Peyer's patch (tissue), 4 donors: Measurements from ENCODE around the gene HTR6.

ENCODE experiments used
- POLR2A ChIP-seq, 2 donors: fragments of 450-650 bp; IDR thresholded peaks; one replicate each; pipeline ENCODE4 v1.5.1; 2017; ENCODE audit warnings: antibody characterized with exemption in 2 of 2, mild to moderate bottlenecking in 2 of 2, moderate library complexity in 2 of 2
- TF ChIP-seq, protein P1 (sequence below), 6 experiments: fragments of 450-650 bp in 4 of 6; fragments of 200-600 bp in 2 of 6; sonication (generic) in 1 of 6; IDR thresholded peaks; one replicate each; pipeline ENCODE4 v1.5.1; 2017 to 2019; ENCODE audit warnings: antibody characterized with exemption in 6 of 6, mild to moderate bottlenecking in 3 of 6, moderate library complexity in 1 of 6

DNA sequence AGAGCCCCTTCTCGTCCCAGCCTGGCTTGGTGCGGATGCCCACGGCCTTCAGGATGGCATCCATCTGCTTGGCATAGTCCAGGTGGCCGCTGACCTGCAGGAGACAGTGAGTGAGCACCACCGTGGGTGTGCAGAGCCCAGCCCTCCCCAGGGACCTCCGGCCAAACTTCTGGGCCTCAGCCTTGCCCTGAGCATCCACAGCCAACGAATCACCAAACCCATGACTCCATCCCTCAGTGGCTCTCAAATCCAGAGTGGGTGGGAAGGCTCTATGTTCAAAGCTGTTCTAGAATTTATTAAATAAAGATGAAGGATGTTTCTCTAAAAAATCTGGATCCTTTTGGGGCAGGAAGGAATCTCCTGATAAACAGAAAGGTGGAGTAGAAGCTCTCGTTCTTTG, 18.7 kb downstream of the HTR6 start:
- TF ChIP-seq, protein P1, sequence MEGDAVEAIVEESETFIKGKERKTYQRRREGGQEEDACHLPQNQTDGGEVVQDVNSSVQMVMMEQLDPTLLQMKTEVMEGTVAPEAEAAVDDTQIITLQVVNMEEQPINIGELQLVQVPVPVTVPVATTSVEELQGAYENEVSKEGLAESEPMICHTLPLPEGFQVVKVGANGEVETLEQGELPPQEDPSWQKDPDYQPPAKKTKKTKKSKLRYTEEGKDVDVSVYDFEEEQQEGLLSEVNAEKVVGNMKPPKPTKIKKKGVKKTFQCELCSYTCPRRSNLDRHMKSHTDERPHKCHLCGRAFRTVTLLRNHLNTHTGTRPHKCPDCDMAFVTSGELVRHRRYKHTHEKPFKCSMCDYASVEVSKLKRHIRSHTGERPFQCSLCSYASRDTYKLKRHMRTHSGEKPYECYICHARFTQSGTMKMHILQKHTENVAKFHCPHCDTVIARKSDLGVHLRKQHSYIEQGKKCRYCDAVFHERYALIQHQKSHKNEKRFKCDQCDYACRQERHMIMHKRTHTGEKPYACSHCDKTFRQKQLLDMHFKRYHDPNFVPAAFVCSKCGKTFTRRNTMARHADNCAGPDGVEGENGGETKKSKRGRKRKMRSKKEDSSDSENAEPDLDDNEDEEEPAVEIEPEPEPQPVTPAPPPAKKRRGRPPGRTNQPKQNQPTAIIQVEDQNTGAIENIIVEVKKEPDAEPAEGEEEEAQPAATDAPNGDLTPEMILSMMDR (IDR thresholded peaks at IDR 0.05) = no peak
- TF ChIP-seq POLR2A (IDR thresholded peaks at IDR 0.05) = no peak
